Rectal smooth muscle tissue (tissue), 1 donor: ENCODE measurements around the gene ABCC3.

Experiments
- H3K27ac ChIP-seq: one replicate; pipeline ENCODE4 v1.7.0; 2013; ENCODE audit warnings: low read depth, low read length, inconsistent platforms
- H3K27me3 ChIP-seq: one replicate; pipeline ENCODE4 v1.7.0; 2013; ENCODE audit warnings: low read length; ENCODE audit not compliant: control insufficient read depth, insufficient read depth
- H3K36me3 ChIP-seq: one replicate; pipeline ENCODE4 v1.7.0; 2013; ENCODE audit warnings: low read length; ENCODE audit not compliant: control insufficient read depth, insufficient read depth
- H3K4me1 ChIP-seq: one replicate; pipeline ENCODE4 v1.7.0; 2013; ENCODE audit warnings: low read length; ENCODE audit not compliant: control insufficient read depth, insufficient read depth
- H3K4me3 ChIP-seq: one replicate; pipeline ENCODE4 v1.7.0; 2013; ENCODE audit warnings: low read length
- H3K9ac ChIP-seq: one replicate; pipeline ENCODE4 v1.7.0; 2013; ENCODE audit warnings: low read length

ABCC3 gene

DNA sequence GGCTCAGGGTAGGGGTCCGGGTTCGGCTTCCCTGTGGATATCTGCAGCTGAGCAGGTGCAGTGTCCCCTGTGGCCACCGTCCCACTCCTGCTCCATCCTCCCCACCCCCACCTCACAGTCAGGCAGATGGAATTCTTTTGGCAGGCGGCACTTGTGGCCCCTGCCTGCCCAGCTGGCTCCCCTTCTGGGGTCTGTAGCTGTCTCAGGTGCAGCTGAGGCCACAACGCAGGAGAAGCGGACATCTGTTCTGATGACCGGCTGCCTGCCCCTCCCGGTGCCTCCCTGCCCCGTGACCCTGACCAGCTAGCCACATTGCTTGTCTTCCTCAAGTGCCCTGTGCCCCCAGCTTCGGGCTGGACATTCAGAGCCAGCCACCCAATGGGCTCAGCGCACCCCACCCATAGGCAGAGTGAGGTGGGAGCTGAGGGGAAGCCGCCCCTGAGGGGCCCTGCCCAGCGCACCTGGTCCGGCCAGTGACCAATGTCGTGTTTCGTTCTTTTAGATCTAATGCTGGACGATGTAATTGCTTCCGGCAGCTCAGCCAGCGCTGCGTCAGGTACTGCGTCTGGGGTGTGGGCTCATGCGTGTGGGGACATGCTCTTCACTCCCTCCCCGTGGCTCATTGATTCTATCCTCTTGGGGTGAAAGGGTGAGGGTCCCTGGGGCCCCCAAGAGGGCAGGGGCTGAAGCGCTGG, 25.2 kb upstream of the ABCC3 start:
- Histone ChIP-seq H3K36me3 (no peaks in the 10 kb centered on the region), H3K4me3 (no peak overlapping the region), H3K4me1 (peaks cover 4% of the 10 kb centered on the region), H3K9ac (no peak overlapping the region), H3K27ac (no peak overlapping the region), H3K27me3 (no peaks in the 10 kb centered on the region)

DNA sequence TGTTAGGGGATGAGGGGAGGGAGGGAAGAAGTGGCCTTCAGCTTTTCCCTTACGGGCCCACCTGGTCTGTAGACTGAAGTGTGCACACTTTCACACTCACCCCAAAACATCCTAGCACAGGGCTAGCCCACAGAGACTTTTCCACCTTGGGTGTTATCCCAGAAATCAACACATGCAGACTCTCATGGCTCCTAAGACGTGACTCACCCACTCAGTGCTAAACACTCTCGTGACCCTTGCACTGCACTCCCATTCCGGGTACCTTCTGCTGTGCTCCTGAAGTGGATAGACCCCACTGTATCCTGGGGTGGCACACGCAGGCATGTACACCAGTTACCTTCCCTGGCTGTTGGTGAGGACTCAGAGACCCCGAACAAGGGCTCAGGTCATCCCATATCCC, 23.0 kb upstream of the ABCC3 start:
- Histone ChIP-seq H3K27ac (no peak overlapping the region), H3K9ac (no peak overlapping the region), H3K4me3 (no peak overlapping the region), H3K4me1 (no peaks in the 10 kb centered on the region), H3K27me3 (no peaks in the 10 kb centered on the region), H3K36me3 (no peaks in the 10 kb centered on the region)

DNA sequence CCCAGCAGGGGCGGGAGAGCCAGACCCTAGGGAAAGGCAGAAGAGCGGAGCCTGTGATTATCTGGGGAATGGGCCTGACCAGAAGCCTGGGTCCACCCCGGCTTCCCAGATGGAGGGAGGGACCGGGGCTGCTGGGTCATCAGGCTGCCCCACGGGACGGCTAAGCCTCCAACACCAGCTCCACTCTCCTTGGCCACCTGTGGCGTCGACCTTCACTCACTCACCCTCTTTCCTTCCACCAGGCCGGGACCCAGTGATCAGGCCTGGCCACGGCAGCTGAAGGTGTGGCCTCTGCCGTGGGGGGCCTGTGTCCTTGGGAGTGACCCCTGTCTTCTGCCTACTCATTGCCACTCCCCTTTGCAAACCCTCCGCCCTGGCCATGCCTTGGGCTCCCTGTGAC, 22.4 kb upstream of the ABCC3 start:
- Histone ChIP-seq H3K27ac (no peak overlapping the region), H3K4me1 (no peaks in the 10 kb centered on the region), H3K27me3 (no peaks in the 10 kb centered on the region), H3K36me3 (no peaks in the 10 kb centered on the region), H3K9ac (no peak overlapping the region), H3K4me3 (no peak overlapping the region)

DNA sequence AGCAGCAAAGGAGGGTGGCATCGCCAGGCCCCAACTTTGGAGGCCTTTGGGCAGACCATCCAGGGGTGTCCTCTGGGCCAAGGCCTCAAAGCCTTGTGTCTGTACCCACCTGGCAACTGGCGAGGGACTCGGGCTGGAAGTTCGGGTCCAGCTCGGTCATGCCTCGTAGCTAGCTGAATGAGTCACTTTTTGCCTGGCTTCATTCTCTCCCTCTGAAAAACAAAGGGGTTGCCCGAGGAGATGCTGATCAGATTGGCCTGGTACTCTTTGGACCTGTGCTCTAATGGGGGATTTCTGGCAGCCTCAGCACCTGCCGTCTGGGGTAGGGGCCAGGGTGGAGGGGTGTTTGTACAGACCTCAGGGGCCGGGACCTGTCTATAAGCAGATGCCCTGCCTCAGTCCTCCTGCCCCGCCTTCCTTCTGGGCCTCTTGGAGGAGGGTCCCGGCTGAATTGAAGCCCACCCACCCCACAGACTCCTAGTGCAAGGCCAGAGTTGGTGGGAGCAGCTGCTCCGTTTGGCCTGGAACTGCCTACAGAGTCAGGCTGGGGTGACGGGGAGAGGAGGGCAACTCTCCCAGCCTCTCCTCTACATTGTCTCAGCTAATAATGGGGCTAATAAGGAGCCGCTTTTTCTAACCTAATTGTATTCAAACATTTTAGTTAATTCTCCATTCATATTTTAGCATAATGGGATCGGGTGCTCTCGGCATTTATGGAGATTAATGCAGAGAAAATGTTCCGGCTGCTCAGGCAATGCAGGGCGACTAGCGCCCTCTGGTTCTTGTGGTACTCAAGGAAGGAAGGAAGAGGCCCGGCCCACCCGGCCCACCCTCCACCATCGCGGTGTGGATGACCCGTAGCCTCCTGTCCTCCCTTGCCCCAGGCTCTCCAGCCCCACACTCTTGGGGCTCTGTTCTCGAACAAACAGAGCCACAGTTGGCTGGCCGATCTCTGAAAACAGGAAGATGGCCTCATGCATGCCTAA, 21.4 kb upstream of the ABCC3 start:
- no peak overlapping the region for H3K27ac ChIP-seq
- no peak overlapping the region for H3K9ac ChIP-seq
- H3K4me3 ChIP-seq: no peak overlapping the region
- no peaks in the 10 kb centered on the region for H3K4me1 ChIP-seq
- H3K27me3 ChIP-seq: no peaks in the 10 kb centered on the region
- H3K36me3 ChIP-seq: no peaks in the 10 kb centered on the region

DNA sequence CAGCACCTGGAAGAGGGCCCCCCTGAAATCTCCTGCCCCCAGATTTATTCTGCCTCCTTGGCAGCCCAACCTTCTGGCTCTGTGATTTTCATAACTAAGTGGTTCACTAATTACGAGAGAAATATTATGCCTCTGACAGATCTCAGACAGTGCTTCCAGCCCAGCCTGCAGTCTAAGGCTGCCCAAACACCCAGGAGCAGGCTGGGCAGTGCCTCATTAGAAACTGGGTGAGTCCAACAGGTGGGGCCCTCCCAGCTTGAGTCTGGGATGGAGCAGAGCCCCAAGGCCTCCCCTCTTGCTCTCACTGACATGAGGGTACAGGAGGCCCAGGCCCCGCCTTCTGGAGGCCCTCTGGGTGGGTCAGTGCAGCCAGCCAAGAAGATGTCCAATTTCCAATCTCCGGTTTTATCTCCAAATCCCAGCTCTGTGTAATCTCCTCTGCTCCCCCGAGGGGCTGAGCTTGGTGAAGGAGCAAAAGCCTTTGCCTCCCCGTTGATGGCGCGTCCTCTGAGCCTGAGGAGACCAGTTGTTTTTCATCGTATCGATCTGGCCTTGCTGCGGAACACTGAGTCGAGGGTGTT, 20.1 kb upstream of the ABCC3 start:
- H3K36me3 ChIP-seq: no peaks in the 10 kb centered on the region
- H3K4me3 ChIP-seq: no peak overlapping the region
- no peak overlapping the region for H3K27ac ChIP-seq
- H3K27me3 ChIP-seq: no peaks in the 10 kb centered on the region
- no peak overlapping the region for H3K9ac ChIP-seq
- no peaks in the 10 kb centered on the region for H3K4me1 ChIP-seq

DNA sequence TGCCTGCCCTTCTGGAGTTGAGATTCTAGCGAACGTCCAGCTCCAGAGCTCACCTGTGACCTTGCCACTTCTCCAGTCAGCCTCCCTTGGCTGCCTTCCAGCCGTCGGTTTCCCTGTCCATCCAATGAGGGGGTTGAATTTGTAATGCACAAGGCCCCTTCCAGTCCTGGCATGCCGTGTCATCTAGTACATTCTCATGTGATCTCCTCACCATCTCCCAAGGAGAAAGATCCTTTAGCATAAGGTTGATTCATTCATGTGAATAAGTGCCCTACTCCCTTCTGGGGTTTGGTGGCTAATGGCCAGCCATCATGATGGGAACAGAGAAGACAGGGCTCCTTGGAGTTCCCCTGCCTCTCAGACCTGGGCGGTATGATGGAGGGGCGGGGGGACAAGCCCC, 18.9 kb upstream of the ABCC3 start:
- no peaks in the 10 kb centered on the region for H3K36me3 ChIP-seq
- no peaks in the 10 kb centered on the region for H3K27me3 ChIP-seq
- no peak overlapping the region for H3K9ac ChIP-seq
- no peak overlapping the region for H3K27ac ChIP-seq
- H3K4me3 ChIP-seq: no peak overlapping the region
- no peaks in the 10 kb centered on the region for H3K4me1 ChIP-seq

DNA sequence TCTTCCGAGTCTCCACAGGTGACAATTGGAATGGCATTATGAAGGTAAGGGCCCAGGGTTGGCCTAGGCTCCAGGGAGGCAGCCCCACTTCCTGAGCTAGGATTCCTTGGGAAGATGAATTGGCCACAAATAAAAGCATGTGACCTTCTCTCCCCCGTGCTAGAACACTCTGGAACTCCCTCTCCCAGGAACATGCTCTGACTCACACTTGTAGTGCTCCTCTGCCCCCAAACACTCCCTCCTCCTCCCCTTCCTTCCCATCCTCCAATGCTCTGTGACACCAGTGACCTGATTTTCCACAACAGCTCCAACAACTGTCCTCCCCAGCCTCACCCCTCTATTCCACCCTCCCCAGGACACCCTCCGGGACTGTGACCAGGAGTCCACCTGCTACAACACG, 16.4 kb upstream of the ABCC3 start:
- Histone ChIP-seq H3K9ac (no peak overlapping the region), H3K27ac (no peak overlapping the region), H3K4me1 (no peaks in the 10 kb centered on the region), H3K4me3 (no peak overlapping the region), H3K27me3 (no peaks in the 10 kb centered on the region), H3K36me3 (no peaks in the 10 kb centered on the region)

DNA sequence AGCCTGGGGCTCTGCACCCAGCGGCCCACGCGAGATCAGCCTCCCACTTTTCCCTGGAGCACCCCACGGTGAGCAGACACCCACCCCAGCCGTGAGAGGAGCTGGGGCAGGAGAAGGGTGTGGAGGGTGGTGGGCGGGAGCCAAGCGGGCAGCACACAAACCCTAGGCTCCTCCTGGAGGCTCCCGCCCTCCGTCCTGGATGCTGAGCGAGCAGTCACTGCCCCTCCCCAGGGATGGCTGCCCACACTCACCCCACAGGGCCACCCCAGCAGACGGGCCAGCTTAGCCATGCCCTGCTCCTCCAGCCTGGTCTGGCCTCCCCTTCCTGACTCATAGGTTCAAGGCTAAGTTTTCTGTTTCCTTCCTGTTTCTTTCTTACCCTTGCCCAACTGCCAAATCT, 15.7 kb upstream of the ABCC3 start:
- no peak overlapping the region for H3K4me3 ChIP-seq
- no peaks in the 10 kb centered on the region for H3K36me3 ChIP-seq
- H3K4me1 ChIP-seq: no peaks in the 10 kb centered on the region
- no peaks in the 10 kb centered on the region for H3K27me3 ChIP-seq
- H3K27ac ChIP-seq: no peak overlapping the region
- H3K9ac ChIP-seq: no peak overlapping the region

DNA sequence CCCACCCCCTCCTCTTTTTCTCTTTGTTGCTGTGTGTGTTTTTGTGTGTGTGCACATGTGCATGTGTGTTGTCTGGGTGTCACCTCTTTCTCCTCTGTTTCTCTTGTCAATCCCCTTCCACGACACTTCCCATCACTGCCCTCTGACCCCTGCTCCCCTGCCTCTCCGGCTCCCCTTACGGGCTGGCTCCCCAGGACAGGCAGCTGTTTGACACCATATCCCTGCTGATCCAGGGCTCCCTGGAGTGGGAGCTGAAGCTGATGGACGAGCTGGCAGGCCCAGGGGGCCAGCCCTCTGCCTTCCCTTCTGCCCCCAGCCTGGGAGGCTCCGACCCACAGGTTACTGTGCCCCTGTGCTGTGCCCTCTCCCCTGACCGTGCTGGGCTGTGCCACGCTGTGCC, 15.2 kb upstream of the ABCC3 start:
- no peaks in the 10 kb centered on the region for H3K36me3 ChIP-seq
- no peak overlapping the region for H3K27ac ChIP-seq
- H3K27me3 ChIP-seq: no peaks in the 10 kb centered on the region
- no peak overlapping the region for H3K4me3 ChIP-seq
- no peak overlapping the region for H3K9ac ChIP-seq
- H3K4me1 ChIP-seq: no peaks in the 10 kb centered on the region

DNA sequence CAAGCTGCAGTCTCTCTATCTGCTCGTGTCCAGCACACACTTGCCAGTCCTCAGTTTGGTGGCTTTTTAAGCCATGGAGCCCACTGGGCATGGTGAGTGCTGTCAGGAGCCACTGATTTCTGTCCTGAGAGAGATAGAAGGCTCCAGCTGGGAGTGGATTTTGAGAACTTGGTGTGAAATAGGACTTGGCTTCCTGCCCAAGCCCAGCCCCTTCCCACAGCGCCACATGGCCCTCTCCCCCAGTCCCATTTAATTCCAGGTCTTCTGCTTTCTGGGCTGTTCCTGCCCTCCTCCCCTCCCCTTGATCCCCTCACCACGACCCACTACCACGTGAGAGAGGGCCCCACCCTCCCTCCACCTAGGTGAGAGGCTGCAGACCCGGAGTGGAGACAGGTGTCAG, 14.4 kb upstream of the ABCC3 start:
- Histone ChIP-seq H3K9ac (no peak overlapping the region), H3K27me3 (no peaks in the 10 kb centered on the region), H3K4me3 (no peak overlapping the region), H3K4me1 (no peaks in the 10 kb centered on the region), H3K36me3 (no peaks in the 10 kb centered on the region), H3K27ac (no peak overlapping the region)

DNA sequence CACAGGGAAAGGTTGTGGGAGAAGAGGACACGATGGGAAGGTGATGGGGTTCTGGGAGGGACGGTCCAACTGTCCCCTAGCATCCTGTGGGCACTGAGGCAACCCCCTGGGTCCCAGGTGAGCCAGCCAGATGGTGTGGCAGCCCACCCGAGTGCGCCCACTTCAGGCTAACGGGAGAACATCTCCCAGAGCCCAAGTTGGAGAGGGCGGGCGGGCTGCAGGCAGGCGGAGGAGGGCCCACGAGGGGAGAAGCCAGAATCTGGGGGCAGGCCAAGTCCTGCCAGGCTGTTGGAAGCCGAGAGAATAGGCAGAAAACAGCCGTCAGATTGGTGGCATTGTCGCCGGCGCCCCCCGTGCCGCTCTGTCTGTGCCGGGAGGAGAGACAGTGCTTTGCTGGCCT, 13.8 kb upstream of the ABCC3 start:
- Histone ChIP-seq H3K27me3 (no peaks in the 10 kb centered on the region), H3K27ac (no peak overlapping the region), H3K4me1 (no peaks in the 10 kb centered on the region), H3K4me3 (no peak overlapping the region), H3K9ac (no peak overlapping the region), H3K36me3 (no peaks in the 10 kb centered on the region)

DNA sequence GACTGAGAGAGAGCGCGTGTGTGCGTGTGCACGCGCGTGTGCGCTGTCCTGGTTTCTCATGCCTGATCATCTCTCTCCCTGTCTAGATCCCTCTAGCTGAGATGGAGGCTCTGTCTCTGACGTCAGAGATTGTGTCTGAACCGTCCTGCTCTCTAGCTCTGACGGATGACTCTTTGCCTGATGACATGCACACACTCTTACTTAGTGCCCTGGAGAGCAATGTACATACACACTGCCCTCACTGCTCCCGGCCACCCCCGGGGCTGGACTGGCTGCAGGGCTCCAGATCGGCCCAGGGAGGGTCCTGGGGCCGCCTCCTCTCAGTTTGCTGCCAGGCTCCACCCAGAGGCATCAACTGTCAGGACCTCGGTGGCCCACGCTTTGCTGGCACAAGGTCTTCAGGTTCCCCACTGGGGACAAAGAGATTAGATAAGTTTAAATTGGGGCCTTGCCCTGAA, 13.1 kb upstream of the ABCC3 start:
- Histone ChIP-seq H3K36me3 (no peaks in the 10 kb centered on the region), H3K9ac (no peak overlapping the region), H3K4me3 (no peak overlapping the region), H3K27ac (no peak overlapping the region), H3K4me1 (no peaks in the 10 kb centered on the region), H3K27me3 (no peaks in the 10 kb centered on the region)
